PC-3 (cell line): Measurements from ENCODE around the gene AOPEP.

ENCODE experiments used
- CTCF ChIP-seq: fragments of 300-600 bp; sonication (generic); conservative IDR thresholded peaks from 2 replicates; pipeline ENCODE4 v1.5.1; 2017; ENCODE audit warnings: antibody characterized with exemption, low read depth, mild to moderate bottlenecking, low read length
- EZH2 ChIP-seq: fragments of 300-600 bp; sonication (generic); IDR thresholded peaks from one replicate; pipeline ENCODE4 v1.6.1; 2017; ENCODE audit warnings: antibody characterized with exemption, mild to moderate bottlenecking, low read length; ENCODE audit not compliant: unreplicated experiment

DNA sequence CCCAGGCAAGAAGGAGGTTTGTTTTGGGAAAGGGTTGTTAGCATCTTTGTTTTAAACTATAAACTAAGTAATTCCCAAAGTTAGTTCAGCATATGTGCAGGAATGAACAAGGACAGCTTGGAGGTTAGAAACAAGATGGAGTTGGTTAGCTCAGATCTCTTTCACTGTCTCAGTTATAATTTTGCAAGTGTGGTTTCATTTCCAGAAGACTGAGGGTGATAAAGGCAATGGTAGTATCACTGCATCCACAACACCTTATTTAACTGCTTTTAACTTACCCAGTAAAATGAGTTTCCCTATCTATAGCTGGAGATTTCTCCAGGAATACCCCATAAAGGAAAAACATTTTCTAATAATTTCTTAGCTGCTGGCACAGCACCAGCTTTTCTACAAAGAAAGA lies 152.7 kb downstream of the AOPEP start:
- TF ChIP-seq CTCF (no peak), EZH2 (no peak)
